Fibroblast of pulmonary artery (primary cell): Measurements from ENCODE around the gene ARCN1.

Experiments used
- DNase-seq: peaks from one replicate; pipeline ENCODE4 v3.0.0-alpha.2; 2010; ENCODE audit warnings: low read depth
- H3K4me3 ChIP-seq: replicated peaks from 2 replicates; pipeline ENCODE4 v1.5.1; 2011; ENCODE audit warnings: low read depth, mild to moderate bottlenecking, control low read depth, low read length, moderate library complexity
- CTCF ChIP-seq: IDR thresholded peaks from 2 replicates; pipeline ENCODE4 v1.5.1; 2011; ENCODE audit warnings: mild to moderate bottlenecking, control low read depth, low read length, inconsistent platforms; ENCODE audit errors: missing control alignments

The ARCN1 gene

DNA sequence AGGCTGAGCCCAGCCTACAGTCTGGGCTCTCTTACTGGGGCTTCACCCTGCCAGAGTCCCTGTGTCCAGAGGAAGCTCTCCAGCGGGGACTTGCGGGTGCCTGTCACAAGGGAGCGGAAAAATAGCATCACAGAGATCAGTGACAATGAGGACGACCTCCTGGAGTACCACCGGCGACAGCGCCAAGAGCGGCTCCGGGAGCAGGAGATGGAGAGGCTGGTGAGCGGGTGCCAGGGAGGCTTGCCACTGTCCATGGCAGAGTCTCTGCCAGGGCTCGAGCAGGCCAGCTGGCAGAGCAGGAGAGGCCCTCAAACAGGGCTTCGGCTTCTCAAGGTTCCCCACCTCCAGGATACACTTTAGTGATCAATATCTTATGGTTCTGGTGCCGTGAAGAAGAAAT, 56.2 kb downstream of the ARCN1 start:
- no peak overlapping the region for H3K4me3 ChIP-seq
- no peak for DNase-seq
- TF ChIP-seq CTCF, result no peak

DNA sequence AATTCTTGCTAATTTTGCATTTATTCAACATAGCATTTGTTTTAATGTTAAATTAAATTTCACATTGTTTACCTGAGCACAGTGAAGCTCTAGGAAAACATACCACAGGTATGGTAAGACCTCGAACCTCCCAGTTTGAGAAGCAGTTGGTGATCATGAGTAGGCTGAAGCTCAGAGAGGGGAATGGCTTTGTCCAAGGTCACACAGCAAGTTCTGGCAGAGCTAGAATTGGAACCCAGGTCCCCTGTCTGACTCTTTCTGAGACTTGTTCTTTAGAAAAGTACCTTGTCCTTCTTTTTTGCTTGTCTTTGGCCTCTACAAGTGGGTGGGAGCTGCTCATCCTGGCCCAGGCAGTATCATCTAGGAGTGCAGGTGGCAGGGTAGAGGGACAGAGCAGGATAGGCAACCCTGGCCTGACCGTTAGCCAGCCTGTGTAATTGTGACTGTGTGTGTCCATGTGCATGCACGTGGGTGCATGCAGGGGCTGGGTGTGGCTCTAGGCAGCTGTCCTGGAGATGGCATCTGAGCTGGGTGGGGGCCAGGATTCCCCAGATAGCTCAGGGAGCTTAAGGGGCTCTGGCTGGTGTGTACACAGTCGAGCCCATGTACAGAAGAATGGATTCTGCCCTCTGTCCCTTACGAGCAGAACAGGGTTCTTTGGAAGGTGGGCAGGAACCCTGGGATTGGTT, 56.8 kb downstream of the ARCN1 start:
- no peak for DNase-seq
- H3K4me3 ChIP-seq, result no peak overlapping the region
- TF ChIP-seq CTCF, result no peak

GRCh38 chr11:118629761-118630661, 57.8 kb downstream of the ARCN1 start:
- DNase-seq, result no peak
- TF ChIP-seq CTCF, result no peak
- H3K4me3 ChIP-seq, result no peak overlapping the region

- H3K4me3 ChIP-seq, result no peak overlapping the region
- DNase-seq, result no peak
- TF ChIP-seq CTCF, result no peak
Observed at GRCh38 chr11:118631142-118631909, 59.1 kb downstream of the ARCN1 start.

GRCh38 chr11:118632577-118633318, 60.5 kb downstream of the ARCN1 start:
- no peak for TF ChIP-seq CTCF
- no peak for DNase-seq
- H3K4me3 ChIP-seq, result no peak overlapping the region

- TF ChIP-seq CTCF, result no peak
- no peak for DNase-seq
- H3K4me3 ChIP-seq, result no peak overlapping the region
Observed at GRCh38 chr11:118633319-118633690, 61.1 kb downstream of the ARCN1 start.
